Fibroblast of skin of right quadriceps (primary cell): ENCODE data around the gene VASN.

Experiments
- DNase-seq: peaks from one replicate; pipeline ENCODE4 v3.0.0-alpha.2; 2013

VASN gene

GRCh38 chr16:4373356-4373908 is 1.8 kb downstream of the VASN start:
- DNase-seq, result peak; percentile 53

- DNase-seq, result peak; percentile 97
Observed at GRCh38 chr16:4373909-4374742, 2.5 kb downstream of the VASN start.

- no peak for DNase-seq
Observed at GRCh38 chr16:4375717-4376116, 4.1 kb downstream of the VASN start.

GRCh38 chr16:4376126-4376892 is 4.7 kb downstream of the VASN start:
- DNase-seq, result no peak

GRCh38 chr16:4376893-4377572 is 5.4 kb downstream of the VASN start:
- no peak for DNase-seq

GRCh38 chr16:4377573-4378154 is 6.0 kb downstream of the VASN start:
- DNase-seq, result no peak

GRCh38 chr16:4378161-4378666 is 6.6 kb downstream of the VASN start:
- no peak for DNase-seq

- DNase-seq, result no peak
Observed at GRCh38 chr16:4378999-4379690, 7.5 kb downstream of the VASN start.

GRCh38 chr16:4380119-4381063 is 8.7 kb downstream of the VASN start:
- no peak for DNase-seq

GRCh38 chr16:4381072-4381934 is 9.7 kb downstream of the VASN start:
- no peak for DNase-seq

- DNase-seq, result no peak
Observed at GRCh38 chr16:4381935-4382794, 10.5 kb downstream of the VASN start.

GRCh38 chr16:4382795-4383357 is 11.2 kb downstream of the VASN start:
- no peak for DNase-seq

GRCh38 chr16:4383591-4384444 is 12.2 kb downstream of the VASN start:
- DNase-seq, result no peak

GRCh38 chr16:4384509-4384942 is 12.9 kb downstream of the VASN start:
- peak; percentile 66 for DNase-seq

GRCh38 chr16:4385066-4385788 is 13.6 kb downstream of the VASN start:
- DNase-seq, result no peak

- no peak for DNase-seq
Observed at GRCh38 chr16:4385789-4386450, 14.3 kb downstream of the VASN start.
